GF-D8 (cell line): ENCODE measurements around the gene CLTA.

Experiments used
- DNase-seq: peaks from one replicate; lab custom pipeline; 2025; lab: John Stamatoyannopoulos, UW

Gene CLTA

GRCh38 chr9:36245906-36246305, 55.2 kb downstream of the CLTA start:
- no peak for DNase-seq

- DNase-seq, result no peak
Measured at GRCh38 chr9:36247356-36247755, 56.6 kb downstream of the CLTA start.

GRCh38 chr9:36248061-36248460, 57.3 kb downstream of the CLTA start:
- peak; percentile 32 for DNase-seq

- no peak for DNase-seq
Measured at GRCh38 chr9:36249189-36249588, 58.5 kb downstream of the CLTA start.

- no peak for DNase-seq
Measured at GRCh38 chr9:36250079-36250478, 59.4 kb downstream of the CLTA start.

- DNase-seq, result no peak
Measured at GRCh38 chr9:36251428-36251827, 60.7 kb downstream of the CLTA start.

- DNase-seq, result peak; percentile 87
Measured at GRCh38 chr9:36258208-36258995, 67.7 kb downstream of the CLTA start, which contains the start of gene GNE. Gene GNE (minus strand): TSS chr9:36258448. CDS start chr9:36249355, 9,093 bp downstream.

- DNase-seq, result no peak
Measured at GRCh38 chr9:36258996-36259533, 68.3 kb downstream of the CLTA start.
